ENCODE measurements around the gene PACS2. TPM values are rescaled to one million over a fixed set of nuclear protein-coding genes. Genes with fewer than 3 reads are reported as not detected.

PACS2 gene
- polyA plus RNA-seq, 3 donors from 2014 or later: 2.0 to 3.3 (median 2.7) TPM

GRCh38 chr14:105369653-105370040 is 55.1 kb downstream of the PACS2 start:
- peaks cover 6 to 7% of the 10 kb centered on the region in 2 donors for H3K4me1 Mint-ChIP-seq
- peaks cover 0 to 2% (median 0%) of the 10 kb centered on the region in 3 donors for H3K27me3 Mint-ChIP-seq (ENCODE audit: low read depth in 3 of 3)
- no peak overlapping the region for H3K27ac Mint-ChIP-seq
- DNase-seq: no peak
- H3K36me3 Mint-ChIP-seq: peaks cover 0 to 4% (median 0%) of the 10 kb centered on the region in 3 donors
- H3K4me3 Mint-ChIP-seq: no peak overlapping the region
- H3K9me3 Mint-ChIP-seq: no peaks in the 10 kb centered on the region

- Mint-ChIP-seq H3K27me3 (ENCODE audit: low read depth in 3 of 3) (peaks cover 0 to 12% (median 0%) of the 10 kb centered on the region in 3 donors), H3K4me1 (peaks cover 31 to 33% of the 10 kb centered on the region in 2 donors), H3K27ac (peak overlapping the region in 5 of 6 donors; percentile 37 to 78 (median 46)), H3K36me3 (peaks cover 0 to 4% (median 0%) of the 10 kb centered on the region in 3 donors), H3K4me3 (no peak overlapping the region), H3K9me3 (no peaks in the 10 kb centered on the region)
- DNase-seq: no peak
These were observed 59.8 kb downstream of the PACS2 start for GRCh38 chr14:105374389-105374788.

GRCh38 chr14:105375635-105376057 is 61.1 kb downstream of the PACS2 start:
- peak overlapping the region; percentile 73 to 94 (median 88) for H3K27ac Mint-ChIP-seq
- H3K36me3 Mint-ChIP-seq: peaks cover 0 to 3% (median 0%) of the 10 kb centered on the region in 3 donors
- DNase-seq: peak; percentile 64 to 74 (median 72)
- H3K4me3 Mint-ChIP-seq: peak overlapping the region; percentile 19 to 81 (median 66)
- peaks cover 29 to 33% of the 10 kb centered on the region in 2 donors for H3K4me1 Mint-ChIP-seq
- no peaks in the 10 kb centered on the region for H3K9me3 Mint-ChIP-seq
- peaks cover 0 to 12% (median 0%) of the 10 kb centered on the region in 3 donors for H3K27me3 Mint-ChIP-seq (ENCODE audit: low read depth in 3 of 3)

- Mint-ChIP-seq H3K36me3 (no peaks in the 10 kb centered on the region), H3K27me3 (ENCODE audit: low read depth in 3 of 3) (peaks cover 0 to 10% (median 0%) of the 10 kb centered on the region in 3 donors), H3K4me3 (peak overlapping the region in 2 of 5 donors; percentile 19 to 24), H3K27ac (peak overlapping the region in 4 of 6 donors; percentile 62 to 86 (median 68)), H3K4me1 (peaks cover 24 to 28% of the 10 kb centered on the region in 2 donors), H3K9me3 (no peaks in the 10 kb centered on the region)
- no peak for DNase-seq
These were observed 62.2 kb downstream of the PACS2 start for GRCh38 chr14:105376521-105377440.

DNA sequence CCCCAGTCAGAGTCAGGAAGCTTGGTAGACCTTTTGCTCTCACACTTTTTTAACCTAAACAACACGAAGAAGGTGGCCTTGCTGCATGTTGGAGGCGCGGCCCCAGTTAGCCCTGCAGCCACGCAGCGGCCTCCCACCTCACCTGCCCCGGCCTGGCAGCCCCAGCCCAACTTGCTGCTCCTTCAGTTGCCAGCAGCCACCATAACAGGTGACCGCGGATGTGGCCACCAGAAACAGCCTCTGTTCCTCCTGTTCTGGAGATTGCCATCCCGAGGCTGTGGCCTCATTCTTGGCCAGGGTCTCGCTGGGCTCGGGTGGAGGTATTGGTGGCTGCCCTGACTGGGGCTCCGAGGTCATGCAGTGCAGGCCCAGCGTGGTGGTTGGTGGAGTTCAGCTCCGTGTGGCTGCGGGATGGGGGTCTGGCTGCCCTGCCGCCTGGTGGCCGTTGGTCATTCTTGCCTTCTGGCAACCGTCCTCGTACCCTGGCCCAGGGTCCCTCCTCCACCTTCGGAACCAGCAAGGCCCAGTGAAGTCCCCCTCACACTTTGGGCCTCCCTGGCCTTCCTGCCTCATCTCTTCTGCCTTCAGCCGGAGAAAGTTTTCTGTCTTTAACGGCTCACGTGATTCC is 63.1 kb downstream of the PACS2 start:
- peak in 1 of 3 donors; percentile 17 for DNase-seq
- Mint-ChIP-seq H3K4me1 (peaks cover 24 to 28% of the 10 kb centered on the region in 2 donors), H3K27ac (peak overlapping the region; percentile 62 to 88 (median 72)), H3K4me3 (peak overlapping the region in 3 of 5 donors; percentile 33 to 52 (median 48)), H3K9me3 (no peaks in the 10 kb centered on the region), H3K36me3 (no peaks in the 10 kb centered on the region), H3K27me3 (ENCODE audit: low read depth in 3 of 3) (peaks cover 0 to 10% (median 0%) of the 10 kb centered on the region in 3 donors)

DNA sequence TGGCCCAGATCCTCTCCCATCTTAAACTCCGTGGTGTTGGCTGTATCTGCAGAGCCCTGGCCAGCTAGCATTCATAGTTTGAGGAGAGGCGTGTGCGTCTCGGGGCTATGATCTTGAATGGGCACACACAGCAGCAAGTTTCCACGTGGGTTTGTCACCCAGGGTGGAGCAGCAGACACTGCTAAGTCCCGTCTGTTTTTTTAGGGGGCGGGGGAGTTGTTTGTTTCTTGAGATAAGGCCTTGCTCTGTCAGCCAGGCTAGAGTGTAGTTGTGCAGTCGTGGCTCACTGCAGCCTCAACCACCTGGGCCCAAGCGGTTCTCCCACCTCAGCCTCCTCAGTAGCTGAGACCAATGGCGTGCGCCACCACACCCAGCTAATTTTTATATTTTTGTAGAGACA is 63.7 kb downstream of the PACS2 start:
- no peak for DNase-seq
- peak overlapping the region in 4 of 5 donors; percentile 21 to 52 (median 40) for H3K4me3 Mint-ChIP-seq
- no peaks in the 10 kb centered on the region for H3K9me3 Mint-ChIP-seq
- peaks cover 24 to 28% of the 10 kb centered on the region in 2 donors for H3K4me1 Mint-ChIP-seq
- H3K27me3 Mint-ChIP-seq (ENCODE audit: low read depth in 3 of 3): peaks cover 0 to 10% (median 0%) of the 10 kb centered on the region in 3 donors
- H3K27ac Mint-ChIP-seq: peak overlapping the region; percentile 35 to 88 (median 72)
- H3K36me3 Mint-ChIP-seq: no peaks in the 10 kb centered on the region

- peak overlapping the region in 1 of 5 donors; percentile 3 for H3K4me3 Mint-ChIP-seq
- peaks cover 0 to 10% (median 0%) of the 10 kb centered on the region in 3 donors for H3K27me3 Mint-ChIP-seq (ENCODE audit: low read depth in 3 of 3)
- peaks cover 24 to 28% of the 10 kb centered on the region in 2 donors for H3K4me1 Mint-ChIP-seq
- no peaks in the 10 kb centered on the region for H3K9me3 Mint-ChIP-seq
- DNase-seq: no peak
- peak overlapping the region in 3 of 6 donors; percentile 48 to 49 (median 49) for H3K27ac Mint-ChIP-seq
- peaks cover 0 to 4% (median 0%) of the 10 kb centered on the region in 3 donors for H3K36me3 Mint-ChIP-seq
These were observed 64.5 kb downstream of the PACS2 start for GRCh38 chr14:105378873-105379685.

- Mint-ChIP-seq H3K4me1 (peaks cover 22 to 28% of the 10 kb centered on the region in 2 donors), H3K36me3 (peaks cover 0 to 4% (median 0%) of the 10 kb centered on the region in 3 donors), H3K27ac (no peak overlapping the region), H3K27me3 (ENCODE audit: low read depth in 3 of 3) (peaks cover 0 to 10% (median 0%) of the 10 kb centered on the region in 3 donors), H3K9me3 (no peaks in the 10 kb centered on the region), H3K4me3 (no peak overlapping the region)
- DNase-seq: no peak
These were observed 65.4 kb downstream of the PACS2 start for GRCh38 chr14:105379946-105380345.

DNA sequence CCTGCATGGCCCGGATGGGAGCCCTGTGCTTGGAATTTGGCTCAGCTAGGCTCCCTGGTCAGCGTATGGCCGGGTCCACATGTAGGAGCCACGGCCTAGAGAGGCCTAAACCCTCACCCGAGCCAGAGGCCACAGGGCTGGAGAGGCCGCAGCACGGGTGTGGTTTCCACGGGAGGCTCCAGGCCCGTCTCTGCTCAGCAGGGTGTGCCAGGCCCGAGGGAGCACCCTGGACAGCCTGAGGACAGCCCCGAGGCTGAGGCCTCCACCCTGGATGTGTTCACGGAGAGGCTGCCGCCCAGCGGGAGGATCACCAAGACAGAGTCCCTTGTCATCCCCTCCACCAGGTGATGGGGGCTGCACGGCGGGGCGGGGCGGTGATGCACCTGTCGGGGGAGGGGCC is 66.2 kb downstream of the PACS2 start:
- Mint-ChIP-seq H3K4me1 (peaks cover 18 to 21% of the 10 kb centered on the region in 2 donors), H3K4me3 (no peak overlapping the region), H3K36me3 (peaks cover 0 to 4% (median 0%) of the 10 kb centered on the region in 3 donors), H3K27me3 (ENCODE audit: low read depth in 3 of 3) (peaks cover 0 to 8% (median 0%) of the 10 kb centered on the region in 3 donors), H3K9me3 (no peaks in the 10 kb centered on the region), H3K27ac (no peak overlapping the region)
- DNase-seq: no peak

GRCh38 chr14:105381446-105382342 is 67.1 kb downstream of the PACS2 start:
- DNase-seq: no peak
- H3K4me1 Mint-ChIP-seq: peaks cover 12 to 16% of the 10 kb centered on the region in 2 donors
- H3K9me3 Mint-ChIP-seq: no peaks in the 10 kb centered on the region
- no peak overlapping the region for H3K27ac Mint-ChIP-seq
- H3K36me3 Mint-ChIP-seq: peaks cover 0 to 4% (median 0%) of the 10 kb centered on the region in 3 donors
- H3K27me3 Mint-ChIP-seq (ENCODE audit: low read depth in 3 of 3): peaks cover 0 to 4% (median 0%) of the 10 kb centered on the region in 3 donors
- no peak overlapping the region for H3K4me3 Mint-ChIP-seq

- H3K36me3 Mint-ChIP-seq: peaks cover 0 to 4% (median 0%) of the 10 kb centered on the region in 3 donors
- H3K4me3 Mint-ChIP-seq: no peak overlapping the region
- peaks cover 0 to 4% (median 0%) of the 10 kb centered on the region in 3 donors for H3K27me3 Mint-ChIP-seq (ENCODE audit: low read depth in 3 of 3)
- no peaks in the 10 kb centered on the region for H3K9me3 Mint-ChIP-seq
- DNase-seq: no peak
- peaks cover 8 to 16% of the 10 kb centered on the region in 2 donors for H3K4me1 Mint-ChIP-seq
- no peak overlapping the region for H3K27ac Mint-ChIP-seq
These were observed 68.0 kb downstream of the PACS2 start for GRCh38 chr14:105382343-105383082.
